SU-DHL-6 (cell line): ENCODE measurements around the gene HOXD11.

Experiments used
- EZH2phosphoT487 ChIP-seq: fragments of 200-600 bp; sonication (generic), shearing (Covaris generic); conservative IDR thresholded peaks from 2 replicates; pipeline ENCODE4 v1.6.1; 2018; ENCODE audit warnings: mild to moderate bottlenecking, antibody characterized with exemption, low read length, moderate library complexity, mixed read lengths
- TF ChIP-seq, protein P1 (sequence below): fragments of 200-600 bp; sonication (generic); IDR thresholded peaks from one replicate; pipeline ENCODE4 v1.5.1; 2017; ENCODE audit warnings: antibody characterized with exemption, mild to moderate bottlenecking, low read length, moderate library complexity; ENCODE audit not compliant: insufficient read depth, poor library complexity, severe bottlenecking

DNA sequence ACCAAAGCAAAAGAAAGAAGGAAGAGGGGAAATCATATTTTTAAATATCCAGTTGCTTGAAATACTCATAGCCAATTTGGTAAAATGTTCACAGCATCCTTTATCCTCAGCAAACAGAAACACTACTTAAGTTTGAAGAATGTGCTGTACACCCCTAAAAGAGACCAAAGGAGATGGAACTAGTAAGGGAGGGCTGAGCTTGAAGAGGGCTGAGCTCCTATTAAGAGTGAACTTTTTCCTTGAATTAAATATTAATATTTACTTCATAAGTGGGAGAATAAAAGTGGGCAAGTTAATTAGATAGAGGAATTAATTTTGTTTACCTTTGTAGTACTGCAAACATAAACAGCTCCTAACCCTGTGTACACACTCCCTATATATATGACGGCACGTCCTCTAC is 30.3 kb upstream of the HOXD11 start:
- TF ChIP-seq, protein P1, sequence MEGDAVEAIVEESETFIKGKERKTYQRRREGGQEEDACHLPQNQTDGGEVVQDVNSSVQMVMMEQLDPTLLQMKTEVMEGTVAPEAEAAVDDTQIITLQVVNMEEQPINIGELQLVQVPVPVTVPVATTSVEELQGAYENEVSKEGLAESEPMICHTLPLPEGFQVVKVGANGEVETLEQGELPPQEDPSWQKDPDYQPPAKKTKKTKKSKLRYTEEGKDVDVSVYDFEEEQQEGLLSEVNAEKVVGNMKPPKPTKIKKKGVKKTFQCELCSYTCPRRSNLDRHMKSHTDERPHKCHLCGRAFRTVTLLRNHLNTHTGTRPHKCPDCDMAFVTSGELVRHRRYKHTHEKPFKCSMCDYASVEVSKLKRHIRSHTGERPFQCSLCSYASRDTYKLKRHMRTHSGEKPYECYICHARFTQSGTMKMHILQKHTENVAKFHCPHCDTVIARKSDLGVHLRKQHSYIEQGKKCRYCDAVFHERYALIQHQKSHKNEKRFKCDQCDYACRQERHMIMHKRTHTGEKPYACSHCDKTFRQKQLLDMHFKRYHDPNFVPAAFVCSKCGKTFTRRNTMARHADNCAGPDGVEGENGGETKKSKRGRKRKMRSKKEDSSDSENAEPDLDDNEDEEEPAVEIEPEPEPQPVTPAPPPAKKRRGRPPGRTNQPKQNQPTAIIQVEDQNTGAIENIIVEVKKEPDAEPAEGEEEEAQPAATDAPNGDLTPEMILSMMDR: no peak
- no peak for TF ChIP-seq EZH2phosphoT487
